Ramos (cell line): ENCODE results near the gene GPR84.

ENCODE experiments used
- in situ Hi-C: fragments of 300-500 bp; cut with MboI; formaldehyde crosslinking; loops from one replicate; pipeline ENCODE4 v1.14.3; 2022; ENCODE audit warnings: low sequenced_read_pairs; ENCODE audit not compliant: unreplicated experiment

GPR84 gene

DNA sequence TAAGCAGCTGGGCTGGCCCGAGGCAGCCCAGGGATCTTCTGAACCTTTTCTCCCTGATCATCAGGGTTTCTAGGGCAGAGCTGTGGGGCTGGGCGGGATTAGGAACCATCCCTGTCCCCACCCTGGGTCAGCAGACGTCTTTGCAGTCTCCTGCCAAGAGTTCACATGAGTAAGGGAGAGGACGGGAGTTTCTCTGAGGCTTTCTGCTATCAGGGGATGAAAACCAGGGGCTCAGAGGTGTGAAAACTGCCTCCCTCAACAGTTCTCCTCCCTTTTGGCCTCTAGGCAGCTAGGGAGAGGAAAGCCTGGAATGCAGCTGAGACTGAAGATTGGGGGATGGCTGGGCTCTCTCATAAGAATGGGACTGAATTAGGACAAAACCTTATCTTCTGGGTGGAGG, 12.3 kb upstream of the GPR84 start:
- in situ Hi-C loops = no loop called here

DNA sequence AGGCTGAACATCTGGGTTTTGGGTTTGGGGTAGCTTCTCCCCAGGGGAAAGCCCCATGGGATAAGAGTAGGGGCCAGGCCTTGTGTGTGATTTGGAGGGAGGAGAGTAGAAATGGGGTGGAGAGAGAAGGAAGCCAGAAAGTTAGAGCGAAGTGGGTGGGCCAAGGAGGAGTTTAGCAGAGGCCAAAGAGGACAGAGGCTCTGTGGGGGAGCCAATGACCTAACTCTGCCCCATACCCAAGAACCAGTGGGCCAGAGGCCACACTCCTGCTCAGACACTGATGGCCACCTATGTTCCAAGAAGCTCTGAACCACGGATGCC, 10.9 kb upstream of the GPR84 start:
- in situ Hi-C loops = no loop called here

DNA sequence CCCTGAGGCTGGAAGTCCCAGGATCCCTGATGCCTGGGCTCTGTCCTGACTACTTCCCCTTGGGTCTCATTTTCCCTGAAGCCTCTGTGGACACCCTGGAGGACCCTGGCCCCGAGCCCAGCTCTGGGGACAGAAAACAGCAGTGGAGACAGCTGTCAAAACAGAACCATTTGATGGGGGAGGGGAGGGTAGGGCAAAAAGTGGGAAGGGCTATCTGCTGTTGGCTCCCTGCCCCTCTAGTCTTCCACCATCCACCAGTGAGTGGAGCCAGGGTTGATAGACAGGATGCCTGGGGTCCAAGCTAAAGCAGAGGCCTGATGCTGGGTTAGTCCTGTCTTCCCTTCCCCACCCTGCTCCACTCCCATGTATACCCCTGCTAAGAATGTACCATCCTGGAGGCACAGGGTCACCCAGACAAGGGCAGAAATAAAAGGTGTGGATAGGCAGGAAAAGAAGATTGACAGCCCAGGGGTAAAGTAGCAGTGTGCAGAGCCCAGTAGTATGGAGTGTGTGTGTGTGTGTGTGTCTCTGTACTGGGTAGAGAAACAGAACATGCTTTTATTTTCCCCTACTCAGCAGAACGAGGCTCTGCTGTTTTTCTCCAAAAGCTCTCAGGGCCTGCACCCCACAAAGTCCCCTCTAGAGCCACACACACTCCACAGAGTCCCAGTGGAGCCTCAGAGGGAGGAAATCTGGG, 10.4 kb upstream of the GPR84 start:
- in situ Hi-C loops = loop anchor here (25.0 kb wide), 1 partner anchor 387 kb away; the partner anchor contains the start of gene HOXC10

DNA sequence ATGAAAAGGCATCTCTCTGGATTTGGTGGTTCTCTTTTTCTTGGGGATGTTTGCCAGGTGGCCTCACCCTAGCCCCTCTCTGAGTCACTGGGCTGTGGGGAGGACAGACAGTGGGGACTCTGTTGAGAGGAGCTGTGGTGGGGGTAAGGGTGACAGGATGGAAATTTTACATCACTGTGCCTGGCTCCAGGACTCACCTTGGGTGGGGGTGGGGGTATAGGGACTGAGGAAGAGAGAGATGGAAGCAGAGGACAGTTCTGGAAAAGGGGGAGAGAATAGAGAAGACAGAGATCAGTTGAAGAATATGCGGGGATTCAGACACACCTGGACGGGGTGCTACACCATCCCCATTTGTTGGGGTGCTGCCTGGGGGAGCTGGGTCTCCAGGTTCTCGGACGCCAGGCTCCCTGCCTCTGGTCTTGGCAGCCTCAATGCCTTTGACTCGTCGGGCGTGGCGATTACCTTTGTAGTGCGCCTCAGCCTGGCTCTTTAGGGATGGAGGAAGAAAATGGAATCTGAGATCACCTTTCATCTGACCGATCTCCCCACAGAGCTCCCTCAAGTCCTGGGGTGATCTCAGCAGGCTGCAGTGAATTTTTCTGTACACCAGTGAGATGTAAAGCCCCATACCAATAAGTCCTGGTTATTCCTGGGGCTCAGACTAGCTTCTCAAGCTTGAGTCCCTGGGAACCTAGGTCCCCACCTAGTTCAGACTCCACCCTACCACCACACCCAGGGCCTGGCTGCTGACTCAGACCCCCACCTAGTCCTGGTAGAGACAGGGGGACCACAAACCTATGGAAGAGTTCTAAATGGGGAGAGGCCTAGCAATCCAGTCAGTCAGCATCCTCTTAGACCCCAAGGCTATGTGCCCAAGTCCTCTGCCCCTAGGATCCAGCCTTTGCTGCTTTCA, 9.6 kb upstream of the GPR84 start:
- in situ Hi-C loops = loop anchor here (25.0 kb wide), 1 partner anchor 387 kb away; the partner anchor contains the start of gene HOXC10

DNA sequence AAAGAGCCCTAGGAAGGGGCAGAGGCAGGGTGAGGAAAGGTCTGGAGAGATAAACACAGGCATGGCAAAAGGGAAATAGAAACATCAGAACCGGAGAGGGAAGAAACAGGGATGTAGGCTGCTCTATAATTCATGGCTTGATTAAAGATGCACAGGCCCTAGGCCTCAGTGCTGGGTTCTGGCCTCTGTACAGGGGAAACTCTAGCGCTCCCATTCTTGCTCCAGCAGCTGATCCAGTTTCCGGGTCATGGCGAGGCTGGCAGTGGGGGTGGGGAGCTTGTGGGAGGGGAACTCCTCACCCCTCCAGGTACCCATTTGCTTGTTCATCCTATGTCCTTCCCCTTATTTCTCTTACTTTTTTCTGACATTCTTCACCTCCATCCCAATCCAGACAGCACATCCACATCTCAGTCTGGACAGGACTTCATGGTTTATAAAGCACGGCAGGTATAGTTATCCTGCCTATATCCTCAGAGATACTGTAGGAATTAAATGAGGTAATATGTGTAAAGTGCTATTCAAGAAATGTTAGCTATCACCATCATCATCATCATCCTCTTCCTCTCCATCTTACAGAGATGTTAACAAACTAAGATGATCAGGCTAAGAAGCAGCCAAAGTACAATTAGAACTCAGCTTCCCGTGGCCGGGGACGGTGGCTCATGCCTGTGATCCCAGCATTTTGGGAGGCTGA, 8.0 kb upstream of the GPR84 start:
- in situ Hi-C loops = loop anchor here (25.0 kb wide), 1 partner anchor 385 kb away; the partner anchor contains the start of gene HOXC10

DNA sequence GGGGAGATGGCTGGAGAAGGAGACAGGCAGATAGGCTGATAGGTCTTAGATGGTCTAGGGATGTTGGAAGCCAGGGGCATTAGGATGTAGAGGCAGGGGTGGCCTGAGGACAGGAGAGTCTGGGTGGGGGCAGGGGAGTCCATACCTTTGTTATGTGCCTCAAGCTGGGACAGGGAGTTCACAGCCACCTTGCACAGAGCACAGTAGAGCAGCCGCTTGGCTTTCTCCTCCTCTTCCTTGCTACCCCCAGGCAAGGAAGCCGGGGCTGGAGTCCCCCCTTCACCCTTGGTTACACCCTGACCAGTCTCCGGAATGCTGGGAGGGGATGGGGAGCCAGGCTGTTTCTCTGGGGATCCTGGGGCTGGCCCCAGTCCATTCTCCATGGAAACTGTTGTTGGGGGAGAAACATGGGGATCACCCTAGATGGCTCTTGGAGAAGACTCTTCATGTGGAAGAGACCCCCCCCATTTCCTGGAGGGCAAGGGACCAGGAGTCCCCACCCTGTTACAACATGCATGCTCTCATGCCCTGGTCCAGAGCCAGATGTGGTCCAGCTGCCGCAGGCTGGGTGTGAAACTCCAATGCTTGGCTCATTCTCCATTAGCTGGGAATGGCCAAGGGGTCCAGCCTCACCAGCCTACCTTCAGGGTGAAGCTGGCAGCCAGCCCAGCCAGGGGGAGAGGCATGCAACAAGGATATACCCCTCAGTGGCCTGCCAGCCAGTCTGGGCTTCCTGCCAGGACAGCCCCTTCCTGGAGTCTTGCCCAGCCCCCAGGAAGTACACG, 7.2 kb upstream of the GPR84 start:
- in situ Hi-C loops = loop anchor here (25.0 kb wide), 1 partner anchor 384 kb away; the partner anchor contains the start of gene HOXC10

DNA sequence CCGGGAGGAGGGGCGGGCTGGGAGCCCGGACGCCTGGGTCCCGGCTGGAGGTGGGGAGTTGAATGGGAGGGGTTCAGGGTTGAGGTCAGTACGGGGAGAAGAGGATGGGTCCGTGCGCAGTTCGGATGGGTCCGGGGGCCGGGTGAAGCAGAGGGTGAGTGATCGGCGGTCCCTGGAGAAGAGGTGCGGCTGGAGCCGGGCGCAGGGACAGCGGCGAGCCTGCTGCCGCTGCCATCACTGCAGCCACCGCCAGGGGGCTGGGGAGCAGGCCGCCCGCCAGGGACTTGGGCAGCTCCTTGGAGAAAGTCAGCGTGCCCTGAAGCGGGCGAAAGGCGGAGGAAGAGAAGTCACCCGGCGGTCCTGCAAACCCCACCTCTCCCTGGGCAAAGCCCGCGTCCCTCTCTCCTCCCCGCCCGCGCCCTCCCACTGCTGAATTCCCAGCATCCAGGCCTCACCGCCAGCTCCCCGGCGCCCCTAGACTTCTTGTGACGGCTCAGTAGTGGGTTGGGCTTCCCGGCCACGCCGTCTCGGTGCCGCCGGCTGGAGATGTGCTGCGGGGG, 6.0 kb upstream of the GPR84 start:
- in situ Hi-C loops = loop anchor here (25.0 kb wide), 1 partner anchor 383 kb away; the partner anchor contains the start of gene HOXC10

DNA sequence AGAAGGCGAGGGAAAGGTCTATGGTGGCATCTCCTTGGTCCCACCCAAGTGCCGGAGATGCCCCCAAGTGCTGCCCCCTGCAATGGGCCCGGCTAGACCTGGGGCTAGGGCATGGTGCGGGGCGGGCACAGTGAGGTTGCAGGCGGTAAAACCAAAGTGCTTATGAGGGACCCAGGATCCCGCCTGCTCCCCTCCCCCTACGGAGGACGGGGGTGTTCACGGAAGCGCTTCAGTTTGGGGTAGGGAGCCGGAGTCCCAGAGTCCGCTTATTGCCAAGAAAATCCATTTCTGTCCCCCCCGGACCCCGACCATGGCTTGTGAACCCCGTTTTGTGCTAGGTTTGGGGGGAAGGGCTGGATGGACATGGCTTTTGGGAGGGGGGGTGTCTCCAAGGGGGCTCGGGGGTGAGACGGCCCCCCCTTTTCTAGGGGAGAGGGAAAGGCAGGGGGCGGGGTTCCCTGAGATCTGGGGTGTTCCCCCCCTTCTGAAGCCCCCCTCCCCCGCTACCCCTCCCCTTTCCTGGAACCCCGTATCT, 5.4 kb upstream of the GPR84 start:
- in situ Hi-C loops = loop anchor here (25.0 kb wide), 1 partner anchor 382 kb away; the partner anchor contains the start of gene HOXC10

DNA sequence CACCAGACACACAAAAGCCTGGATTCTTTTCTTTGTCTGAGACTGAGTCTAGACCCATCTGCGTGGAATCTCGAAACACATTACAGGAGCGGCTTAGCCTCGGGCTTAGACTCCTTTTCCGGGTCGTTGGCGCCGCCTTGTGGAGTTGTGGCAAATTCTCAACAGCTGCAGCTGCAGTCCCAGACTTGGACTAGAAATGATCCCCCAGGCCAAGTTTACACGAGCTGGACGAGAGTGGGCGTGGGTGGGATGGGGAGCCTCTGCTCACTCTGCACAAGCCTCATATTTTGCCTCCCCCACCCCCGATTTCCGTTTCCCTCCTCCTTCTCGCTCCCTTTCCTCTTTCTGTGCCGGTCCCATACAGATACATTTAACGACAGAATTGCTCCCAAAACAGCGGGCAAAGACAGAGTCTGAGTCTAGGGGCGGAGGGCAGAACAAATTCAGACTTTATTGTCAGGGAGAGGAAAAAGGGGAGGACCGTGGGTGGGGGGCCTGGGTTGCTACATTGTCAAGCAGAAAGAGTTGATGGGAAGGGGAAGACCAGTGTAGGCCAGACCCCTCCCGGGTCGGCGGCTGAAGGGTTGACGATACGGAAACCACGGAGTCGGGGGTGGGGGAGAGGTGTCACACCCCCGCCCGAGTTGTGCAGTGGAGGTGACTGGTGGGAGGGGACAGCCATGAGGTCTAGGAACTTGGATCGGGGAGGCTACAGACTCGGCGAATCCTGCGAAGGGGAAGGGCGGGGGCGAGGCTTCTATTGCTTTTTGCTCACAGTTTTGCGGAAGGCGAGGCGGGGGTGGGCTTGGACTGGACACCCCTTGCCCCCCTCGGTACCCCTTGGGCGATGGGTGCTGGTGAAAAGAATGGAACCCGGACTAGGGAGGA, 4.7 kb upstream of the GPR84 start:
- in situ Hi-C loops = loop anchor here (25.0 kb wide), 1 partner anchor 382 kb away; the partner anchor contains the start of gene HOXC10

DNA sequence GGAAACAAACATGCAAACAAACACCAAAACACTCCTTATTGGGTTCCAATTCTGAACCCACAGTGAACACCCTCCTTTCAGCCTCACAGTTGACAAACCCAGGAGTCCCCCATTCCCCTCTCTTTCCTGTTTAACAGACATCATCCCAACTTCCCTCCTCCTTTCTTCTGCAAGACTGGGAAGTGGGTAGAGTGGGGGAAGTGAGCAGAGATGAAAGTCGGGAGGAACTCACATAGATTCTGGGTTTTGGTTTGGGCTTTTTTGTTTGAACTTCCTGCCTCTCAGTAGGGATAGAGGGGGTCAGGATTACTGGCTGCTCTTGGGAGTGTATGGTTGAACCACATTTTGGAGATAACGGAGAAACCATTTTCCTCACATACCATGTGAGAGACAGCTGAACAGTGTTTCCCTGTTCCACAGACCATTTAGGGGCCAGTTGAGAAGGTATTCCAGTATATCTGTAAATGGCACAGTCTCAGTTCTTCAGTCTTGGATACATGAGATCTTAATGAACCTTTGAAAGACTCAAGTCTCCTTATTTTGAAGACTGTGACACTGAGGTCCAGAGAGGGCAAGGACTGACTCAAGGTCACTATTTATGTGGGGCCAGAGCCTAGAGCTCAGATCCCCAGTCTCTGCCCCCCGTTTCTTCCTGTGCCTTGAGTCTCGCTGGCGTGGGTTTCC, 3.9 kb upstream of the GPR84 start:
- in situ Hi-C loops = loop anchor here (25.0 kb wide), 1 partner anchor 381 kb away; the partner anchor contains the start of gene HOXC10

DNA sequence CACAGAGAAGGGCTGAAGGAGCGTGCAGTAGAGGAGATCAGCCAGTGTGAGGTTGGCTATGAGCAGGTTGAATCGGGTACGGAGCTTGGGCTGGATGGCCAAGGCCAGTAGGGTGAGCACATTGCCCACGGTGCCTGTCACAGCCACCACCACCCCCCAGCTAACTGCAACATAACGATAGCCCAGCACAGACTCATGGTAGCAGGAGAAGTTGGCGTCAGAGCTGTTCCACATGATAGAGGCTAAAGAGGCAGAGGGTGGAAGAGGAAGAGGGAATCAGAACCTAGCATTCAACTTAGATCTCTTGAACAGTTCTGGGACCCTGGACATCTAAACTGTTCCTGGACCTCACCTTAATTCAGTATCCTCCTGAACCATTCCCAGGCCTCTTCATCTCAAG, 668 bp downstream of the GPR84 start:
- in situ Hi-C loops = loop anchor here (5.0 to 25.0 kb wide), 3 partner anchors 66 to 376 kb away; partner anchors contain the start of gene HOXC10

DNA sequence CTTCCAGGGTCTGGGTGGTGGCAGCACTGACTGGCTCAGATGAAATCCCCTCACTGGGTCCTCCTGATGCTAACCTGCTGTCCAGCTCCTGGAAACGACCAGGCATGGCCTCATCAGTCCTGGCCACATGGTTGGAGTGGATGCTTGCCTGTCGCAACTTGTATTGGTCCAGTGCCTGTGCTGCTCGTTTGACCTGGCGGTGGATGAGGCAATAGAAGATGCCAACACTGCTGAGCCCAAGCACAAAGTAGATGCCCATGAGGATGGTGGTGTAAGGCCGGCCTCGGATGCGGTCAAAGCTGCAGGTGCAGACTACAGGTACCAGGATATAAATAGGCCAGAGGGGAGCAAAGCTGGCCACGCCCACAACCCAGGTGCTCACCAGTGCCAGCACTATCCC, 1.2 kb downstream of the GPR84 start:
- in situ Hi-C loops = loop anchor here (5.0 to 25.0 kb wide), 3 partner anchors 66 to 376 kb away; partner anchors contain the start of gene HOXC10

DNA sequence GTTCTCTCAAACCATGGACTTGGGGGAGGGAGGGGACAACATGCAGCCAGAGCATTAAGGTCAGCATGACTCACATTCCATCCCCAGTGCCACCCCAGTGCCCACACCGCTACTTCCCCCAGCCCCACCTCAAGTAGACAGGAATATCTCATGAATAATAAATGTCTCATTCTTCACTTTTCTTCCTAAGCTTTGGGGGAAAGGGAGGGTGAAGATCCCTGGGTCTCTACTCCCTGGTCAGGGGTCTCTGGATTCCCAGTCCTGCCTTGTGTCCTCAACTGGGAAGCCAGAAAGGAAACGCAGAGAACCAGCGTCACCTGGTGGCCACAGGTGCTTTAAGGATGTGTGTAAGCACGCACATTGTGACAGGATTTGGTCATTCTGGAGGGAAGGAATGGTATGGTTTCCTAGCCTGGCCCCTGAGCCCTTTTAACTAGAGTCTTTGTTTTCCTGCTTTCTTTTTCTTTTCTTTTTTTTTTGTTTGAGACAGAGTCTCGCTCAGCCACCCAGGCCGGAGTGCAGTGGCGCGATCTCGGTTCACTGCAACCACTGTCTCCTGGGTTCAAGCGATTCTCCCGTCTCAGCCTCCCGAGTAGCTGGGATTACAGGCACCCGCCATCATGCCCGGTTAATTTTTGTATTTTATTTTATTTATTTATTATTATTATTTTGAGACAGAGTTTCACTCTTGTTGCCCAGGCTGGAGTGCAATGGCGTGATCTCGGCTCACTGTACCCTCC, 3.4 kb downstream of the GPR84 start:
- in situ Hi-C loops = loop anchor here (5.0 to 25.0 kb wide), 3 partner anchors 64 to 374 kb away; partner anchors contain the start of gene HOXC10

DNA sequence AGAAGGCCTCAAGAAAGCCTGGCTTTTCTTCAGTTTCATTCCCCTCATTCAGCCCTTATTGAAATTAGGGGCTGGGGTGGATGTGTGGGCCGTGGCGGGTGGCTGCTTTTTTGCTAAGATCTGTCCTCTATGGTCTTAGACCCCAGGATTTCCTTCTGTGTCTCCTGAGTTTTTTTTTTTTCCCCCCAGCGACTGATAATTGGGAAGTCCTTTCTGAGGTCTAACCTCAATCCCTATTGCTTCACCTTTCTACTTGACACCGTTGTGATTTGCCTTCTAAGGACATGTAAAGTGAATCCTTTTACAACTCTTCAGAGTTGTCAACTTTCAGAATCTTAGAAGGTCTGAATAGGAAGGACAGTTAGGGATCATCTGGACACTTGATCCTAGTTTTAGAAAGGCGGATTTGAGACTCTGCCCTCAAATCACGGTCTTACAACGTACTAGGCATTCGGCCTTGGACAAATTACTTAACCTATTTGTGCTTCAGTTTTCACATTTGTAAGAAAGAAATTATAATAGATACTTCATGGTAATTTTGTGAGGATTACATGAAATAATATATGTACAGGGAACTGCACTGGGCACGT, 4.4 kb downstream of the GPR84 start:
- in situ Hi-C loops = loop anchor here (5.0 to 25.0 kb wide), 3 partner anchors 63 to 373 kb away; partner anchors contain the start of gene HOXC10

DNA sequence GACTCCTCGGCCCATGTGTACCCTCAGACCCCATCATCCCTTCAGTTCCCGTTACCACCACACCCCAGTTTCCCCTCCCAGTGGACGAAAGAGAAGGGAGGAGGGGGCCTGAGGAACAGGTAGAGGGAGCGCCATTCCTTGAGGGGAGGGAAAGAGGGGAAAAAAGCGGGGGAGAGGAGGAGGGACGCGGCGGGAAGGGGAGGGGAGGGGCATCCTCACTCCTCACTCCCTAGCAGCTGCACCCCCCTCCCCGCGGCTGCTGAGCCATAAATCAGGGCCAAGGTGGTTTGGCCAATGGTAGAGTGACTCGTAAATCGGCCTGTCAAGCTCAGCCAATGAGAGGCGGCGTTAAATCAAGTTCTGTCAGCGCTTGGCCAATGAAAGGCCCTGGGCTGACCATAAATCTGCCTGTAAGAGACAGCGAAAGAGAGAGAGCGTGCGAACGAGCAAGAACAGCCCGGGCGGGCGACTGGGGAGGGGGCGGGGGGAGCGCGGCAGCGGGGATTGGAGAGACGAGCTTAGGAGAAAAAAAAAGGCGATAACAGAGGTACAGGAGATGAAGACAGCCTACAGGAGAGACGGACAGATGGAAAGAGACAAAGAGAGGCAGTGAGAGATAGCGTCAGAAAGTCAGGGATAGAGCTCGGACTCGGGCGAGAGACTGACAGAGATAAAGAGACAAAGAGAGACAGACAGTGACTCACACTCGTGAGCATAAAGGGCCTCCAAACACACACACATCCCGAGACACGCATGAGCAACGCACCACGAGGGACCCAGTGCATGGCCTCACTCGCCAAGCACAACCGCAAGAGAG, 5.1 kb downstream of the GPR84 start:
- in situ Hi-C loops = loop anchor here (25.0 kb wide), 1 partner anchor 372 kb away; the partner anchor contains the start of gene HOXC10
